ENCODE results near the gene SCOC.

SCOC gene

DNA sequence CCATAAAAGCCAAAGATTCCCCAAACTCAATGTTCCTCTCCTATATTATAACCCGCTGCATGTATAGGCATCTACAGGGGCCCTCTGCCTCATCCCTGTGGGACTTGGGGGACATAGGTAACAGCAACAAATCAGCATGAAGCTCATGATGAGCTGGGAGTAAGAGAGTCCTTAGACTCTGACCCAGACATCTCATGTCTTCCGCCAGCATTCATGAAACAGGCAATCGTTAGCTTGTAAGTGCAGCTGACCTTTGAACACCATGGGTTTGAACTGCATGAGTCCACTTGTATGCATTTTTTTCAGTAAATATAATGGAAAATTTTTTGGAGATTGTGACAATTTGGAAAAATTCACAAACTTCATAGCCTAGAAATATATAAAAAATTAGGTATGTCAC, 10.4 kb upstream of the SCOC start:
- no peak overlapping the region for H3K4me3 ChIP-seq (ENCODE audit: low read depth, low read length)
- POLR2A ChIA-PET = interaction anchor here (1.5 kb wide), 1 partner anchor 10 kb away, joined by 3 read pairs; the partner anchor contains the start of gene SCOC
- no peak for TF ChIP-seq CTCF (IDR thresholded peaks at IDR 0.05; ENCODE audit: insufficient read depth, low read length, missing control alignments)
- CTCF ChIA-PET = interaction anchor here (0.6 to 6.6 kb wide), 7 partner anchors 10 to 705 kb away, joined by 3 to 110 read pairs (median 53); no protein-coding TSS in a partner anchor
- DNase-seq (ENCODE audit: low read depth, low spot score) = no peak

DNA sequence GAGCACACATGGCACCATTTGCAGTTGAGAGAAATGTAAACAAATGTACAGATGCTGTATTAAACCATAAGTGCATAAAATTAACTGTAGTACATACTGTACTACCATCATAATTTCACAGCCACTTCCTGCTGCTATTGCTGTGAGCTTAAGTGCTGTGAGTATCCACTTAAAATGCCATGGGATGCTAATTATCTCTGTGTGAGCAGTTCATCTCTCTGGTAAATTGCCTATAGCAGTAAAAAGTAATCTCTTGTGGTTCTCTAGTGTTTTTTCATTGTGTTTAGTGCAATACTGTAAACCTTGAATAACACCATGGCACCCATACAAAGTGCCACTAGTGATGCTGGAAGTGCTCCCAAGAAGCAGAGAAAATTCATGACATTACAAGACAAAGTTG, 9.9 kb upstream of the SCOC start:
- H3K4me3 ChIP-seq (ENCODE audit: low read depth, low read length) = no peak overlapping the region
- POLR2A ChIA-PET = interaction anchor here (1.5 kb wide), 1 partner anchor 10 kb away, joined by 3 read pairs; the partner anchor contains the start of gene SCOC
- CTCF ChIA-PET = interaction anchor here (0.6 to 6.6 kb wide), 7 partner anchors 9 to 706 kb away, joined by 3 to 110 read pairs (median 8); no protein-coding TSS in a partner anchor
- DNase-seq (ENCODE audit: low read depth, low spot score) = no peak
- no peak for TF ChIP-seq CTCF (IDR thresholded peaks at IDR 0.05; ENCODE audit: insufficient read depth, low read length, missing control alignments)

DNA sequence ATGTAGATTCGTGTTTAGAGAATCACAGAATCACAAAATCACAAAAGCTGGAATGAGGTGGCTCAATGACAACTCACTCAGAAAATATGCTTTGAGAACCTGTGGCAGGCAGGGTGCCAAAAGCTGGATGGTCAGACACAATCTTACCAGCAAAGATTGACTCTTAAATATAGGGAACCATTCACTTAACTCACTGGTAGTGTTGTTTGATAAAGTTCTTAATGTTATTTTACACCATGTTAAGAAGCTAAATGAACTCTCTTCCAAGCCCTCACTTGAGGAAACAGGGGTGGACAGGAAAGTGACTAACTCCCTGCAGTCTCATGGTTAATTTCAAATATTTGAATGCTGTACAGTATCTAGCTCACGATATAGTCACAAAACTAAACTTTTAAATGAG, 5.7 kb upstream of the SCOC start:
- POLR2A ChIA-PET = interaction anchor here (1.1 kb wide), 1 partner anchor 273 kb away, joined by 3 read pairs; no protein-coding TSS in a partner anchor
- DNase-seq (ENCODE audit: low read depth, low spot score) = no peak
- H3K4me3 ChIP-seq (ENCODE audit: low read depth, low read length) = no peak overlapping the region
- CTCF ChIA-PET = interaction anchor here (1.0 to 2.7 kb wide), 5 partner anchors 8 to 241 kb away, joined by 3 to 46 read pairs (median 11); no protein-coding TSS in a partner anchor
- no peak for TF ChIP-seq CTCF (IDR thresholded peaks at IDR 0.05; ENCODE audit: insufficient read depth, low read length, missing control alignments)

- H3K4me3 ChIP-seq (ENCODE audit: low read depth, low read length) = no peak overlapping the region
- ChIA-PET POLR2A (no interaction called here), CTCF (interaction anchor here (1.0 to 2.7 kb wide), 7 partner anchors 9 to 240 kb away, joined by 3 to 46 read pairs (median 4); no protein-coding TSS in a partner anchor)
- no peak for TF ChIP-seq CTCF (IDR thresholded peaks at IDR 0.05; ENCODE audit: insufficient read depth, low read length, missing control alignments)
- DNase-seq (ENCODE audit: low read depth, low spot score) = no peak
Measured at GRCh38 chr4:140368686-140369085, 4.8 kb upstream of the SCOC start.

GRCh38 chr4:140372751-140373327, 607 bp upstream of the SCOC start:
- DNase-seq (ENCODE audit: low read depth, low spot score) = no peak
- TF ChIP-seq CTCF (IDR thresholded peaks at IDR 0.05; ENCODE audit: insufficient read depth, low read length, missing control alignments) = no peak
- CTCF ChIA-PET = interaction anchor here (0.6 to 4.2 kb wide), 4 partner anchors 9 to 648 kb away, joined by 3 to 38 read pairs (median 6); no protein-coding TSS in a partner anchor
- peak overlapping the region; percentile 65 for H3K4me3 ChIP-seq (ENCODE audit: low read depth, low read length)
- POLR2A ChIA-PET = interaction anchor here (0.9 to 1.5 kb wide), 5 partner anchors 9 to 564 kb away, joined by 3 to 4 read pairs (median 3); partner anchors contain the start of genes ELMOD2 and TBC1D9

- ChIA-PET CTCF (interaction anchor here (1.0 to 4.2 kb wide), 3 partner anchors 14 to 234 kb away, joined by 3 to 38 read pairs (median 3); no protein-coding TSS in a partner anchor), POLR2A (interaction anchor here (0.6 to 1.5 kb wide), 5 partner anchors 9 to 565 kb away, joined by 3 to 4 read pairs (median 3); partner anchors contain the start of genes ELMOD2 and TBC1D9)
- no peak for TF ChIP-seq CTCF (IDR thresholded peaks at IDR 0.05; ENCODE audit: insufficient read depth, low read length, missing control alignments)
- no peak for DNase-seq (ENCODE audit: low read depth, low spot score)
- peak overlapping the region; percentile 76 for H3K4me3 ChIP-seq (ENCODE audit: low read depth, low read length)
Measured at GRCh38 chr4:140374130-140374477, 658 bp downstream of the SCOC start.
